Neuronal stem cell (in vitro differentiated cells): ENCODE results near the gene DCP1B.

ENCODE experiments used
- DNase-seq: peaks from one replicate; pipeline ENCODE4 v3.0.0-alpha.2; 2013; ENCODE audit warnings: low spot score
- H2AFZ ChIP-seq: one replicate; pipeline ENCODE4 v1.6.1; 2013; ENCODE audit warnings: mild to moderate bottlenecking, low read length, inconsistent platforms
- H2AK5ac ChIP-seq: 2 replicates; pipeline ENCODE4 v1.6.1; 2013; ENCODE audit warnings: low read depth, mild to moderate bottlenecking, inconsistent platforms, low read length, moderate library complexity, mixed read lengths
- H2BK120ac ChIP-seq: 2 replicates; pipeline ENCODE4 v1.6.1; 2013; ENCODE audit warnings: low read depth, mild to moderate bottlenecking, inconsistent platforms, low read length, moderate library complexity, mixed read lengths
- H2BK12ac ChIP-seq: one replicate; pipeline ENCODE4 v1.6.1; 2013; ENCODE audit warnings: low read length, inconsistent platforms
- H2BK15ac ChIP-seq: 2 replicates; pipeline ENCODE4 v1.6.1; 2013; ENCODE audit warnings: mild to moderate bottlenecking, low read length, inconsistent platforms, mixed read lengths
- H2BK5ac ChIP-seq: one replicate; pipeline ENCODE4 v1.6.1; 2013; ENCODE audit warnings: inconsistent platforms, mild to moderate bottlenecking, low read length, moderate library complexity
- H3K14ac ChIP-seq: one replicate; pipeline ENCODE4 v1.6.1; 2013; ENCODE audit warnings: low read length, inconsistent platforms
- H3K18ac ChIP-seq: 2 replicates; pipeline ENCODE4 v1.6.1; 2013; ENCODE audit warnings: low read length, inconsistent platforms
- H3K23ac ChIP-seq: 2 replicates; pipeline ENCODE4 v1.6.1; 2013; ENCODE audit warnings: low read depth, mild to moderate bottlenecking, mixed read lengths, low read length, inconsistent platforms; ENCODE audit not compliant: poor library complexity
- H3K27ac ChIP-seq: replicated peaks from 3 replicates; pipeline ENCODE4 v1.5.1; 2013; ENCODE audit warnings: low read length, inconsistent platforms
- H3K27me3 ChIP-seq, 3 experiments: 2 replicates each; pipeline ENCODE4 v1.6.1; 2013; ENCODE audit warnings: low read length in 3 of 3, mild to moderate bottlenecking in 2 of 3, inconsistent platforms in 1 of 3, low read depth in 1 of 3, mixed read lengths in 1 of 3, moderate library complexity in 1 of 3; ENCODE audit not compliant: control insufficient read depth in 3 of 3, insufficient read depth in 3 of 3
- H3K36me3 ChIP-seq, 2 donors: replicated peaks in 1 of 2; 2 replicates each; pipeline ENCODE4 v1.6.1; 2013; ENCODE audit warnings: low read length in 2 of 2; ENCODE audit not compliant: control insufficient read depth in 2 of 2, insufficient read depth in 2 of 2
- H3K4ac ChIP-seq: 2 replicates; pipeline ENCODE4 v1.6.1; 2013; ENCODE audit warnings: inconsistent platforms, mild to moderate bottlenecking, low read length, moderate library complexity
- H3K4me1 ChIP-seq, 2 donors: 1 replicate in 1 of 2; 2 replicates in 1 of 2; pipeline ENCODE4 v1.6.1; 2013; ENCODE audit warnings: low read length in 2 of 2, low read depth in 1 of 2; ENCODE audit not compliant: control insufficient read depth in 2 of 2, insufficient read depth in 1 of 2
- H3K4me2 ChIP-seq: one replicate; pipeline ENCODE4 v1.6.1; 2013; ENCODE audit warnings: mild to moderate bottlenecking, low read length, inconsistent platforms; ENCODE audit not compliant: insufficient read depth, poor library complexity, severe bottlenecking
- H3K4me3 ChIP-seq, 2 donors: 2 replicates each; pipeline ENCODE4 v1.5.1; 2013; ENCODE audit warnings: low read length in 2 of 2, mild to moderate bottlenecking in 2 of 2, inconsistent platforms in 1 of 2, moderate library complexity in 1 of 2
- H3K79me1 ChIP-seq: one replicate; pipeline ENCODE4 v1.6.1; 2013; ENCODE audit warnings: low read depth, mild to moderate bottlenecking, inconsistent platforms, low read length, moderate library complexity
- H3K9ac ChIP-seq: one replicate; pipeline ENCODE4 v1.6.1; 2013; ENCODE audit warnings: mild to moderate bottlenecking, low read depth, low read length, inconsistent platforms; ENCODE audit not compliant: poor library complexity
- H3K9me3 ChIP-seq, 2 donors: replicated peaks in 1 of 2; 2 replicates each; pipeline versions ENCODE3 to v1.6.1; 2013; ENCODE audit warnings: low read length in 2 of 2, mild to moderate bottlenecking in 2 of 2, inconsistent platforms in 1 of 2, low read depth in 1 of 2, mixed read lengths in 1 of 2, moderate library complexity in 1 of 2; ENCODE audit not compliant: control insufficient read depth in 2 of 2, insufficient read depth in 1 of 2
- H4K8ac ChIP-seq: one replicate; pipeline ENCODE4 v1.6.1; 2013; ENCODE audit warnings: low read depth, mild to moderate bottlenecking, inconsistent platforms, low read length, moderate library complexity
- H4K91ac ChIP-seq: one replicate; pipeline ENCODE4 v1.6.1; 2013; ENCODE audit warnings: low read length, low read depth, mild to moderate bottlenecking, inconsistent platforms; ENCODE audit not compliant: poor library complexity
- WGBS, 2 donors: extraction: QIAGEN DNeasy Blood & Tissue Kit; methylation state at CpG; one replicate each; pipeline ENCODE4 v1.1.7; 2013; ENCODE audit warnings: missing lambda C conversion rate in 2 of 2, mixed read lengths in 1 of 2; ENCODE audit not compliant: insufficient read length in 2 of 2, insufficient replicate concordance in 1 of 2; ENCODE audit errors: extremely low coverage in 2 of 2; 5-methylcytosine and 5-hydroxymethylcytosine counted together

The DCP1B gene

GRCh38 chr12:2044165-2044564, 39.9 kb upstream of the DCP1B start:
- no peak overlapping the region for H4K91ac ChIP-seq
- no peak overlapping the region for H3K27ac ChIP-seq
- no peak overlapping the region for H3K4me3 ChIP-seq
- WGBS, 2 donors: no CpG with 5 or more reads among the region's 6 CpGs
- H3K9me3 ChIP-seq: no peaks in the 10 kb centered on the region
- no peak overlapping the region for H3K18ac ChIP-seq
- H3K23ac ChIP-seq: no peak overlapping the region
- H3K14ac ChIP-seq: no peak overlapping the region
- no peak overlapping the region for H3K9ac ChIP-seq
- H3K79me1 ChIP-seq: no peaks in the 10 kb centered on the region
- no peak overlapping the region for H2AK5ac ChIP-seq
- no peak overlapping the region for H2BK15ac ChIP-seq
- peaks cover 0 to 60% (median 0%) of the 10 kb centered on the region in 3 experiments for H3K27me3 ChIP-seq
- no peaks in the 10 kb centered on the region for H3K36me3 ChIP-seq
- no peak overlapping the region for H2BK12ac ChIP-seq
- no peak overlapping the region for H3K4ac ChIP-seq
- no peak overlapping the region for H2AFZ ChIP-seq
- H3K4me2 ChIP-seq: no peak overlapping the region
- DNase-seq: no peak
- H4K8ac ChIP-seq: no peak overlapping the region
- H3K4me1 ChIP-seq: no peaks in the 10 kb centered on the region
- H2BK120ac ChIP-seq: no peak overlapping the region
- H2BK5ac ChIP-seq: no peak overlapping the region

- H3K4me2 ChIP-seq: no peak overlapping the region
- H3K79me1 ChIP-seq: no peaks in the 10 kb centered on the region
- no peak overlapping the region for H3K9ac ChIP-seq
- H2BK5ac ChIP-seq: no peak overlapping the region
- no peak overlapping the region for H4K91ac ChIP-seq
- no peak overlapping the region for H3K4ac ChIP-seq
- no peak overlapping the region for H2AK5ac ChIP-seq
- H2BK120ac ChIP-seq: no peak overlapping the region
- no CpG with 5 or more reads among the region's 2 CpGs for whole genome bisulfite sequencing, 2 donors
- no peak overlapping the region for H3K4me3 ChIP-seq
- no peak overlapping the region for H4K8ac ChIP-seq
- no peak overlapping the region for H3K14ac ChIP-seq
- H3K9me3 ChIP-seq: no peaks in the 10 kb centered on the region
- H3K23ac ChIP-seq: no peak overlapping the region
- no peak overlapping the region for H2AFZ ChIP-seq
- H3K36me3 ChIP-seq: no peaks in the 10 kb centered on the region
- H2BK12ac ChIP-seq: no peak overlapping the region
- no peak overlapping the region for H2BK15ac ChIP-seq
- no peak overlapping the region for H3K27ac ChIP-seq
- H3K18ac ChIP-seq: no peak overlapping the region
- peaks cover 0 to 59% (median 0%) of the 10 kb centered on the region in 3 experiments for H3K27me3 ChIP-seq
- H3K4me1 ChIP-seq: no peaks in the 10 kb centered on the region
- DNase-seq: no peak
Observed at GRCh38 chr12:2043054-2043453, 38.8 kb upstream of the DCP1B start.

GRCh38 chr12:2039034-2039433, 34.8 kb upstream of the DCP1B start:
- H2BK5ac ChIP-seq: no peak overlapping the region
- H3K27me3 ChIP-seq: peaks cover 0 to 58% (median 8%) of the 10 kb centered on the region in 3 experiments
- H3K79me1 ChIP-seq: no peaks in the 10 kb centered on the region
- no peak overlapping the region for H3K4me2 ChIP-seq
- H4K8ac ChIP-seq: no peak overlapping the region
- no peaks in the 10 kb centered on the region for H3K9me3 ChIP-seq
- DNase-seq: no peak
- H3K23ac ChIP-seq: no peak overlapping the region
- H2BK15ac ChIP-seq: no peak overlapping the region
- no peak overlapping the region for H3K27ac ChIP-seq
- H3K9ac ChIP-seq: no peak overlapping the region
- H3K36me3 ChIP-seq: no peaks in the 10 kb centered on the region
- no peak overlapping the region for H3K14ac ChIP-seq
- no peak overlapping the region for H2AK5ac ChIP-seq
- H3K4me3 ChIP-seq: no peak overlapping the region
- H3K18ac ChIP-seq: no peak overlapping the region
- H2AFZ ChIP-seq: no peak overlapping the region
- H4K91ac ChIP-seq: no peak overlapping the region
- peaks cover 0 to 5% of the 10 kb centered on the region in 2 donors for H3K4me1 ChIP-seq
- no peak overlapping the region for H2BK12ac ChIP-seq
- no peak overlapping the region for H2BK120ac ChIP-seq
- H3K4ac ChIP-seq: no peak overlapping the region

GRCh38 chr12:2035431-2036055, 31.3 kb upstream of the DCP1B start:
- no peak overlapping the region for H3K14ac ChIP-seq
- H2BK15ac ChIP-seq: no peak overlapping the region
- H2BK12ac ChIP-seq: no peak overlapping the region
- H3K4me1 ChIP-seq: peaks cover 0 to 8% of the 10 kb centered on the region in 2 donors
- no peaks in the 10 kb centered on the region for H3K36me3 ChIP-seq
- no peaks in the 10 kb centered on the region for H3K9me3 ChIP-seq
- no CpG with 5 or more reads among the region's 15 CpGs for WGBS, 2 donors
- H3K4ac ChIP-seq: no peak overlapping the region
- no peak overlapping the region for H4K8ac ChIP-seq
- H3K23ac ChIP-seq: no peak overlapping the region
- H3K4me3 ChIP-seq: peak overlapping the region; percentile 31 to 42
- H3K4me2 ChIP-seq: peak overlapping the region; percentile 66
- H2AK5ac ChIP-seq: no peak overlapping the region
- H3K18ac ChIP-seq: no peak overlapping the region
- no peak overlapping the region for H2BK5ac ChIP-seq
- no peak for DNase-seq
- H3K79me1 ChIP-seq: no peaks in the 10 kb centered on the region
- peaks cover 0 to 89% (median 13%) of the 10 kb centered on the region in 3 experiments for H3K27me3 ChIP-seq
- peak overlapping the region; percentile 95 for H2AFZ ChIP-seq
- H3K9ac ChIP-seq: no peak overlapping the region
- no peak overlapping the region for H3K27ac ChIP-seq
- H2BK120ac ChIP-seq: no peak overlapping the region
- no peak overlapping the region for H4K91ac ChIP-seq
